Prostate gland (tissue), 2 donors: ENCODE data around the gene ZGPAT.

Source experiments
- CTCF ChIP-seq, 4 experiments: fragments of 200-600 bp in 2 of 4; fragments of 450-650 bp in 2 of 4; sonication (generic) in 2 of 4; IDR thresholded peaks; 1 replicate in 3 of 4; 2 replicates in 1 of 4; pipeline ENCODE4 v1.5.1; 2016 to 2019; ENCODE audit warnings: antibody characterized with exemption in 4 of 4, mild to moderate bottlenecking in 2 of 4, moderate library complexity in 2 of 4
- POLR2A ChIP-seq: fragments of 450-650 bp; IDR thresholded peaks from one replicate; pipeline ENCODE4 v1.6.1; 2016; ENCODE audit warnings: antibody characterized with exemption, mild to moderate bottlenecking
- POLR2AphosphoS5 ChIP-seq: sonication (generic); formaldehyde crosslinking; IDR thresholded peaks from one replicate; pipeline ENCODE4 v1.6.1; 2017; ENCODE audit warnings: antibody characterized with exemption

- no peak for TF ChIP-seq POLR2AphosphoS5
- TF ChIP-seq CTCF (IDR thresholded peaks at IDR 0.05), result no peak
- TF ChIP-seq POLR2A, result no peak
Observed at GRCh38 chr20:63660622-63661021, 47.2 kb upstream of the ZGPAT start.
